Progenitor cell of endocrine pancreas (in vitro differentiated cells): ENCODE data around the gene SSX2IP. TPM values are rescaled to one million over a fixed set of nuclear protein-coding genes. Genes with fewer than 3 reads are reported as not detected.
A peak's percentile ranks its signal among the peaks of the same experiment; 100 is the strongest.

ENCODE experiments used
- DNase-seq: peaks from one replicate; pipeline ENCODE4 v3.0.0; 2021; ENCODE audit warnings: low spot score; ENCODE audit not compliant: unreplicated experiment
- H3K27ac Mint-ChIP-seq: 2 replicates; pipeline ENCODE4 v1.8.0; 2021; ENCODE audit warnings: mild to moderate bottlenecking, moderate library complexity, mixed read lengths
- H3K27me3 Mint-ChIP-seq: 2 replicates; pipeline ENCODE4 v1.8.0; 2021; ENCODE audit warnings: mixed read lengths
- H3K36me3 Mint-ChIP-seq: 2 replicates; pipeline ENCODE4 v1.8.0; 2022; ENCODE audit warnings: mixed read lengths; ENCODE audit not compliant: insufficient read depth
- H3K4me1 Mint-ChIP-seq: 2 replicates; pipeline ENCODE4 v1.8.0; 2021; ENCODE audit warnings: low read depth, mixed read lengths
- H3K4me3 Mint-ChIP-seq: 2 replicates; pipeline ENCODE4 v1.8.0; 2021; ENCODE audit warnings: low read depth, mild to moderate bottlenecking, moderate library complexity, mixed read lengths
- H3K9me3 Mint-ChIP-seq: 2 replicates; pipeline ENCODE4 v1.8.0; 2021; ENCODE audit warnings: low read depth, mixed read lengths
- CTCF ChIP-seq: fragments of 200-600 bp; sonication (generic); IDR thresholded peaks from one replicate; pipeline ENCODE4 v1.5.0; 2021; ENCODE audit warnings: antibody characterized with exemption, mild to moderate bottlenecking; ENCODE audit not compliant: unreplicated experiment
- total RNA-seq: library from RNA; stranded (reverse); gene quantifications from 2 replicates; pipeline ENCODE4 v1.2.1, GENCODE V29; 2021

Gene SSX2IP
- total RNA-seq, 1 donor from 2014 or later = 36.4 TPM

GRCh38 chr1:84669831-84670230, 20.4 kb downstream of the SSX2IP start:
- H3K27ac Mint-ChIP-seq = no peak overlapping the region
- H3K36me3 Mint-ChIP-seq = peaks cover 2% of the 10 kb centered on the region
- no peaks in the 10 kb centered on the region for H3K9me3 Mint-ChIP-seq
- H3K4me3 Mint-ChIP-seq = no peak overlapping the region
- no peak for TF ChIP-seq CTCF
- no peaks in the 10 kb centered on the region for H3K27me3 Mint-ChIP-seq
- no peak for DNase-seq
- H3K4me1 Mint-ChIP-seq = peaks cover 25% of the 10 kb centered on the region

GRCh38 chr1:84668185-84668584, 22.1 kb downstream of the SSX2IP start:
- DNase-seq = no peak
- H3K27ac Mint-ChIP-seq = no peak overlapping the region
- no peak for TF ChIP-seq CTCF
- H3K27me3 Mint-ChIP-seq = no peaks in the 10 kb centered on the region
- no peaks in the 10 kb centered on the region for H3K9me3 Mint-ChIP-seq
- peaks cover 2% of the 10 kb centered on the region for H3K36me3 Mint-ChIP-seq
- H3K4me3 Mint-ChIP-seq = no peak overlapping the region
- H3K4me1 Mint-ChIP-seq = peaks cover 9% of the 10 kb centered on the region

GRCh38 chr1:84665703-84666317, 24.5 kb downstream of the SSX2IP start:
- no peaks in the 10 kb centered on the region for H3K27me3 Mint-ChIP-seq
- H3K4me3 Mint-ChIP-seq = no peak overlapping the region
- H3K27ac Mint-ChIP-seq = no peak overlapping the region
- no peaks in the 10 kb centered on the region for H3K9me3 Mint-ChIP-seq
- TF ChIP-seq CTCF = no peak
- DNase-seq = no peak
- H3K4me1 Mint-ChIP-seq = no peaks in the 10 kb centered on the region
- H3K36me3 Mint-ChIP-seq = peaks cover 5% of the 10 kb centered on the region

- TF ChIP-seq CTCF = no peak
- H3K27ac Mint-ChIP-seq = no peak overlapping the region
- no peak for DNase-seq
- peaks cover 33% of the 10 kb centered on the region for H3K36me3 Mint-ChIP-seq
- peaks cover 9% of the 10 kb centered on the region for H3K4me1 Mint-ChIP-seq
- H3K27me3 Mint-ChIP-seq = no peaks in the 10 kb centered on the region
- H3K9me3 Mint-ChIP-seq = no peaks in the 10 kb centered on the region
- H3K4me3 Mint-ChIP-seq = no peak overlapping the region
These were observed 37.1 kb downstream of the SSX2IP start for GRCh38 chr1:84653130-84653677.

- Mint-ChIP-seq H3K27me3 (no peaks in the 10 kb centered on the region), H3K27ac (no peak overlapping the region), H3K9me3 (no peaks in the 10 kb centered on the region), H3K36me3 (peaks cover 8% of the 10 kb centered on the region), H3K4me3 (no peak overlapping the region), H3K4me1 (peaks cover 7% of the 10 kb centered on the region)
- no peak for DNase-seq
- peak; percentile 13 for TF ChIP-seq CTCF
These were observed 45.8 kb downstream of the SSX2IP start for GRCh38 chr1:84644472-84644871.
